ACC112 (cell line): ENCODE measurements around the gene CADM2.

ENCODE experiments used
- H2AFZ ChIP-seq: fragments of 200-600 bp; sonication (generic); one replicate; pipeline ENCODE4 v1.6.0; 2017; ENCODE audit warnings: antibody characterized with exemption, low read length; ENCODE audit not compliant: unreplicated experiment
- H3K27ac ChIP-seq: fragments of 200-600 bp; sonication (generic); 2 replicates; pipeline ENCODE4 v1.5.1; 2014; ENCODE audit warnings: low read depth, mild to moderate bottlenecking, antibody characterized with exemption, low read length, moderate library complexity
- H3K27me3 ChIP-seq: fragments of 200-600 bp; sonication (generic); 2 replicates; pipeline ENCODE4 v1.6.1; 2014; ENCODE audit warnings: mild to moderate bottlenecking, antibody characterized with exemption, low read length, moderate library complexity, mixed read lengths; ENCODE audit not compliant: insufficient read depth
- H3K36me3 ChIP-seq: fragments of 200-600 bp; sonication (generic); 2 replicates; pipeline ENCODE4 v1.6.1; 2016; ENCODE audit warnings: mild to moderate bottlenecking, antibody characterized with exemption, low read length, moderate library complexity, mixed read lengths; ENCODE audit not compliant: insufficient read depth
- H3K4me1 ChIP-seq: fragments of 200-600 bp; sonication (generic); one replicate; pipeline ENCODE4 v1.6.1; 2016; ENCODE audit warnings: low read length, mixed read lengths; ENCODE audit not compliant: insufficient read depth, unreplicated experiment, control insufficient read depth
- H3K4me3 ChIP-seq: fragments of 200-600 bp; sonication (generic); 2 replicates; pipeline ENCODE4 v1.5.1; 2014; ENCODE audit warnings: mild to moderate bottlenecking, low read depth, low read length
- H3K79me2 ChIP-seq: fragments of 200-600 bp; sonication (generic); one replicate; pipeline ENCODE4 v1.6.0; 2016; ENCODE audit warnings: low read length; ENCODE audit not compliant: control insufficient read depth, unreplicated experiment, insufficient read depth

CADM2 gene

DNA sequence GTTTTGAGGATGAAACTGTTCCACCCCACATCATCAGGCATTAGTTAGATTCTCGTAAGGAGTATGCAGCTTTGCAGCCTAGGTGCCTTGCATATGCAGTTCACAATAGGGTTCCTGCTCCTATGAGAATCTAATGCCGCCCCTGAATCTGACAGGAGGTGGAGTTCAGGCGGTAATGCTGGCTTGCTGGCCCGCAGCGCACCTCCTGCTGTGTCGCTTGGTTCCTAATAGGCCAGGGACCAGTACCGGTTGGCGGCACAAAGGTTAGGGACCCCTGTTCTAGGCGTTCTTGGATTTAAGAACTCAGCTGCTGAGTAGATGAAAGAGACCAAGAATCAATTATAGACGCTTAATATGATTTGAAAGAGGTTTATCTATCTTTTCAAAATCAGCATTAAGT lies 595.4 kb downstream of the CADM2 start:
- H3K4me1 ChIP-seq: no peaks in the 10 kb centered on the region
- no peak overlapping the region for H3K27ac ChIP-seq
- no peaks in the 10 kb centered on the region for H3K79me2 ChIP-seq
- no peak overlapping the region for H3K4me3 ChIP-seq
- no peaks in the 10 kb centered on the region for H3K36me3 ChIP-seq
- H3K27me3 ChIP-seq: no peaks in the 10 kb centered on the region
- no peak overlapping the region for H2AFZ ChIP-seq

DNA sequence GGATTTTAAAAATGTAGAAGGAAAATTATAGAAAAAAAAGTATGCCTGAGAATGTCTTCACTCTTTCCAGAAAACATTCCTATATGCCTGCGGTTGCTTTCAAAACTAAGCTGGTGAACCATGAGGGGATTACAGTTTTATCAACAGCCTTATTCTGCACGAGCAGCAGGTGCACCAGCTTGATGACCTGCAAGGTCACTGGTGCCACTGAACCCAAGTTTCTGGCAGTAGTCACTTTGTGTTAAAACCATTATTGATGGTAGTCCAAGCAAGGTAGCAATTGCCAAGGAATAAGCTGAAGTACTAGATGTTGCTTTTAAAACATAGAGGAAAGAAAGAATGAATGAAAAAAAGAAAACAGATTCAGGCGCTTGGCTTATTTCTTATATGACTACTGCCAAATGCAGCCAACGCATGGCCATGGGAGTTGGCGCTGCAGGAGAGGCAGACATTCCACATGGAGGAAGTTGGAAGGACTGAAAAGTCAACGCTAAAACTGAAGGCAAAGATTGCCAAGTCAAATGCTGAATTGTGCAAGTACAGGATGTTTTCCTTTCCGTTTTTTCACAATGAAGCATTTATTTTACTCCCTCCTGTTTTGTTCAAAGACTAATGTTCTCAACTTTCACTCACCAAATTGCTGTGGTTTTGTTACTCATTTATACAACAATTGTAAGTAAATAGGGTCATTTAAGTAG lies 601.4 kb downstream of the CADM2 start:
- Histone ChIP-seq H2AFZ (no peak overlapping the region), H3K4me1 (no peaks in the 10 kb centered on the region), H3K4me3 (no peak overlapping the region), H3K36me3 (no peaks in the 10 kb centered on the region), H3K79me2 (no peaks in the 10 kb centered on the region), H3K27ac (no peak overlapping the region), H3K27me3 (no peaks in the 10 kb centered on the region)

DNA sequence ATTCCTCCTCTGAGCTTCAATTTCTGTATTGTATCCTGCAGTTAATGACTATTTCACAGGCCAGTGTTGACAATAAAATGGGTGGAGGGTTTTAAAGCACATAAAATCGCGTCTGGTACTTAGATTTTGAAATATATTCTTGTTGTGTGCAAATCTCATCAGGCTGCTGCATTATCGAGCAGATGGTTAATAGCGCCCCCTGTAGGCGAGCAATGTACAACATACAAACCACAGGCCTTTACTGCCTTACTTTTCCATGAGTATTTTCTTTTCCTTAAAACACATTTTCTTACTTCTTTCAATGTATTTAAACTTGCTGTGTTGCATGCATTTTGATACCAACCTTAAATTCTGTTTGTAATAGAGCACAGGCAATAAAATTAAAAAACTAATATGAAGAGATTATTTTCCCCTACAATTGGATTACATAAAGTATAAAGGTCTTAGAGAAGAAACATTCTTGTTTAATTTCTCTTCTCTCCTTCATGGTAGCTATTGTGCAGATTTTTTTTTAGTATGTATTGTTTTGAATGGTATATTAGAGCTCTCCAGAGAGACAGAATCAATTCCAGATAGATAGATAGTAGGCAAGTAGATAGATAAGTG lies 608.4 kb downstream of the CADM2 start:
- no peaks in the 10 kb centered on the region for H3K27me3 ChIP-seq
- H3K36me3 ChIP-seq: no peaks in the 10 kb centered on the region
- H2AFZ ChIP-seq: no peak overlapping the region
- H3K4me3 ChIP-seq: no peak overlapping the region
- no peak overlapping the region for H3K27ac ChIP-seq
- no peaks in the 10 kb centered on the region for H3K4me1 ChIP-seq
- no peaks in the 10 kb centered on the region for H3K79me2 ChIP-seq

DNA sequence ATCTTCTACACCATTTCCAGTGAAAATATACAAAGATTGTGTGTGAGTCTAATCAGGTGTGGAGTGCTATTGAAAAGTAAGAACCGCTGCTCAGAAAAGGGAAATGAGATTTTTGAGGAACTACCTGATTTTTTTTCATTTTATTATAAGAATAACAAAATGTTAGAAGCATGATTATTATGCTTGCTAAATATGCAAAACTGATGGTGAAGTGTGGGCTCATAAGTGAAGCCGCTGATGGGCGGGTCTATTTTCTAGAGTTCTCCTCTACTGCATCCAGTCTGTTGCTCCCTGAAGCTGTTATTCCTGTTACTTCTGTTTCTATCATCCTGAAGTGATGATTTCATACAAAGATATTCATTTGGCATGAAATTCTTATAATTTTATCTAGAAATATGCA lies 612.0 kb downstream of the CADM2 start:
- Histone ChIP-seq H3K4me1 (peaks cover 10% of the 10 kb centered on the region), H3K79me2 (no peaks in the 10 kb centered on the region)

DNA sequence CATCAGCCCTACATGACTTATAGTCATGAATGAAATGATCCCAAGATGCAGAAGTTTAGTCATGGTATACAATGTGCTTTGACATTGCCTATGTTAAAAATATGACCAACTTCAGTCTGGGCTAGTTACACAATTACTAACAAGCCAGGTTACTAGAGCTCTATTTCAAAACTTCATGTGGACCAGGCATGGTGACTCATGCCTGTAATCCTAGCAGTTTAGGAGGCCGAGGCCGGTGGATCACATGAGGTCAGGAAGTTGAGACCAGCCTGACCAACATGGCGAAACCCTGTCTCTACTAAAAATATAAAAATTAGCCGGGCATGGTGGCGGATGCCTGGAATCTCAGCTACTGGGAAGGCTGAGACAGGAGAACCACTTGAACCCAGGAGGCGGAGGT lies 613.0 kb downstream of the CADM2 start:
- no peak overlapping the region for H3K27ac ChIP-seq
- peaks cover 10% of the 10 kb centered on the region for H3K4me1 ChIP-seq
- H3K79me2 ChIP-seq: no peaks in the 10 kb centered on the region
- no peaks in the 10 kb centered on the region for H3K27me3 ChIP-seq
- no peak overlapping the region for H3K4me3 ChIP-seq
- H2AFZ ChIP-seq: no peak overlapping the region
- no peaks in the 10 kb centered on the region for H3K36me3 ChIP-seq

More for the DNA sequence above, 612.0 kb downstream of the CADM2 start:
- H2AFZ ChIP-seq: no peak overlapping the region
- no peaks in the 10 kb centered on the region for H3K27me3 ChIP-seq
- H3K36me3 ChIP-seq: no peaks in the 10 kb centered on the region
- no peak overlapping the region for H3K27ac ChIP-seq
- no peak overlapping the region for H3K4me3 ChIP-seq

DNA sequence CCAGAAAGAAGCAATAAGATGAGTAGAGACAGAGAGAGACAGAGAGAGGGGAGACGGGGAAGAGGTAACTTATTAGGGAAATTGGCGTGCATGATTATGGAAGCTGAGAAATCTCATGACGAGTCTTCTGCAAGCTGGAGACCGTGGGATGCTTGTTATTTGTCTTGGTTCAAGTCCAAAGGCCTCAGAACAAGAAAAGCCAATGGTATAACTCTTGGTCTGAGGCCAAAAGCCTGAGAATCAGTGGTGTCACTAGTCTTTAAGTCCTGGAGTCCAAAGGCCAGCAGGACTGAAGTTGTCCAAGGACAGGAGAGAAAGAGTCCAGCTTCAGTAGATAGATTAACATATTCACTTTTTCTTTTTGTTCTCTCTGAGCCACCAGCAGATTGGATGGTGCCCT lies 613.6 kb downstream of the CADM2 start:
- Histone ChIP-seq H3K36me3 (no peaks in the 10 kb centered on the region), H3K27ac (no peak overlapping the region)

DNA sequence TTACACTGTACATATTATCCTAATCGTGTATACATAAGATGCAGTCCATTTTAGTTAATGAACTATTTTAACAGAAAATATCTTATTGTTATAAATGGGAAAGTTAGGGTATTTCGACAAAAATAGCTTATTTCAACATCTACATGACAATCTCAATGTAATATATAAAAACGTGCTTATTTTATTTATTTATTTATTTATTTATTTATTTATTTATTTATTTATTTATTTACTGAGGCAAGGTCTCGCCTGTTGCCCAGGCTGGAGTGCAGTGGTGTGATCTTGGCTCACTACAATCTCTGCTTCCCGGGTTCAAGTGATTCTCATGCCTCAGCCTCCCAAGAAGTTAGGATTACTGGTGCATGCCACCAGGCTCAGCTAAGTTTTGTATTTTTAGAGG lies 614.2 kb downstream of the CADM2 start:
- Histone ChIP-seq H3K4me3 (no peak overlapping the region), H3K27me3 (no peaks in the 10 kb centered on the region), H2AFZ (no peak overlapping the region), H3K79me2 (no peaks in the 10 kb centered on the region), H3K4me1 (peaks cover 10% of the 10 kb centered on the region), H3K36me3 (no peaks in the 10 kb centered on the region), H3K27ac (no peak overlapping the region)

More for the DNA sequence above, 613.6 kb downstream of the CADM2 start:
- Histone ChIP-seq H2AFZ (no peak overlapping the region), H3K4me3 (no peak overlapping the region), H3K4me1 (peaks cover 10% of the 10 kb centered on the region), H3K79me2 (no peaks in the 10 kb centered on the region), H3K27me3 (no peaks in the 10 kb centered on the region)

DNA sequence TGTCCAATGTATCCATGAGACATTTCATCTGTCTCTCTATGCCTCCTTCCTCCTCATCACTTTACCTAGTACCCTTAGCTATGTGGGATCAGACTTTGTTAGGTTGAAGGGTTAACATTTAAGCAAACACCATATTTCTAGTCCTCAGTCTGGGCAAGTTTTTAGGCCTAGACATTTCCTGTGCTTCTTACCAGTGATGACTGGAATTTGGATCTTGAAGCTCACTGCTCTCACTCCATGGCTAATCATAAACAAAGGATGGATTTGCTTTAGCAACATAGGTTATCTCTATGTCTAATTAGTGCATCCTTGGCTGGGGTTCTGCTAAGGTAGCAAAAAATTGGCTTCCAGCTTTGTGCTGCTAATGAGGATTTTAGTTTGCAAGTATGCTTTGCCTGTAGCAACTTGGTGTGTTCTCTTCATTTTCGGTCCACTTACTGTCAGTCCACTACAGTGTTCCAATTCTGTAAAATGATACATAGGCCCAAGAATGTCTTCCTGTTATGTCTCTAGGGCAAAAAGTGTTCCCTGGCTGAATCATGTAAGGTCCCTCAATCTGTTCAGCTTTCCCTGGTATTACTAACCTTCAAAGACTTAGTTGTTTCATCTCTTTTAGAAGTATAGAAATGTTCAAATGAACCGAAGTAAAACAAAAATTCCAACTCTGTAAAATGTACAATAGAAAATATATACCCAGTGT lies 615.4 kb downstream of the CADM2 start:
- Histone ChIP-seq H3K4me3 (no peak overlapping the region), H2AFZ (no peak overlapping the region), H3K36me3 (no peaks in the 10 kb centered on the region), H3K27ac (no peak overlapping the region), H3K79me2 (no peaks in the 10 kb centered on the region), H3K4me1 (peaks cover 10% of the 10 kb centered on the region), H3K27me3 (no peaks in the 10 kb centered on the region)

DNA sequence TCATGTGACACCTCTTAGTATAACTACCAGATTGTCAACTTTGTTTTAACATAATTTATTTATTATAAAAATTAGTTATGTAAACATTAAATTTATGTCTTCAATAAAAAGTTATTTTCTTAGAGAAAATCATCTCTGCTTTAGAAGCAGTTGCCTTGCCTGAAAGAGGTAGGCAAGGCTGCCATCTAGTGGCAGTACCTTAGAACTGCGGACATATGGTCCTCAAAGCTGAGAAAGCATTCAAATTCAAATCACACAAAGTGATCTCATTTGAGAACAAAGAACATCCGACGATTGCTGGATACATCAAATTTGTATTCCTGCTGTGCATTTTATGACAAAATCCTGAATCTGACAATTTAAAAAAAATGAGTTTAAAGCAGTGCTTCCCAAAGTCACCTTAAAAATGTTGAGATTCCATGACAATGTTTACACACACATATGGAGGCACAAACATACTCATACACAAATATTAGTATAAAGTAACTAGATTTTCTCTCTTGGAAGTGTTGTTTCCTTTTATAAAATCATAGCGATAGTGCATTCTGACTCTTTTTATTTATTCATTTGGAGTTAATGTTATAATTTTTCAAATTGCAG lies 617.4 kb downstream of the CADM2 start:
- Histone ChIP-seq H3K4me1 (peaks cover 10% of the 10 kb centered on the region), H3K27ac (no peak overlapping the region), H2AFZ (no peak overlapping the region), H3K4me3 (no peak overlapping the region), H3K27me3 (no peaks in the 10 kb centered on the region), H3K79me2 (no peaks in the 10 kb centered on the region), H3K36me3 (no peaks in the 10 kb centered on the region)

DNA sequence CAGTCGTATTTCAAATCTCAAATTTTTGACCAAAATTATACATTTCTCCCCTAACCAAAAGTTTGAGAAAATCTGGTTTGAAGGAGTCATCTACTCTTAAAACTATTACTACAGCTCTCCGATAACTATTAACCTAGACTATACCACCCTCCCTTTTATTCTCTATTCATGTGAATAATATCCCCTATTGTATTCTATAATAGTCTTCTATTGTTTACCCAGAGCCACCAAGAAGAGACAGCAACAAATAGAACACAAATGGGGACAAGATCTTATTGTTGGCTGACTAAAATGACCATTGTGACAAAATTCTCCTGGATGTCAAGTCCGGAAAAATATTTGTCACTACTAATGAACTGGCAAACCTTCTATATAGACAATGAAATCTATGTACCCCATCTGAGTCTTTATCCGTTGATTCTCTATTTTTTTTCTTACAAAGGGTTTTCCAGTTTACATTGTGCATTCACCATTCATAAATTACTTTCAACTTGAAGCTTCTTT lies 618.0 kb downstream of the CADM2 start:
- Histone ChIP-seq H2AFZ (no peak overlapping the region), H3K36me3 (no peaks in the 10 kb centered on the region), H3K27ac (no peak overlapping the region), H3K79me2 (no peaks in the 10 kb centered on the region), H3K4me3 (no peak overlapping the region), H3K27me3 (no peaks in the 10 kb centered on the region), H3K4me1 (peaks cover 10% of the 10 kb centered on the region)
